SHP77 (cell line): ENCODE data around the gene ATXN7L1.
A peak's percentile ranks its signal among the peaks of the same experiment; 100 is the strongest.
"Not testable (repeated sequence)": the region's sequence is repeated elsewhere in the genome, so short reads cannot be mapped to it uniquely, and the experiment has no call there.

ENCODE experiments used
- DNase-seq, 2 experiments: peaks; one replicate each; lab custom pipeline; 2025; lab: John Stamatoyannopoulos, UW

The ATXN7L1 gene

GRCh38 chr7:105613611-105614330, 262.6 kb downstream of the ATXN7L1 start:
- no peak for DNase-seq

DNA sequence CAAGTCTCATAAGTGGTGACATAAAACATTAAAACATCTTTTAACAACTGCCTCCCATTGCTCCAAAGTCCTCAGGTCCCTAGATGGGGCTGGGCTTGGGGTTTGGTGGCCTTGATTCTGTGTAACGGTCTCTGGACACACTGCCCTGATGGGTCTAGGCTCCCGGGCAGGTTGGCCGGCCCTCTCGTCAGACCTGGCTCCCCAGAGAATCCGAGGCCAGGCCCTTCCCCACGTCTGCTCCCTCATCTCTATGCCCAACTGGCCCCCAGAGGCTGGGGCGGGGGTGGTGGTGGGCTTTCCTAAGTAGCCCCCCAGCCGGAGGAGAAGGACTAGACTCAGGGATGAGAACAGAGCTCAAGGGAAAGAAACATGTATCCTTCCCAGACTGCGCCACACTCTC, 263.6 kb downstream of the ATXN7L1 start:
- DNase-seq, result no peak

DNA sequence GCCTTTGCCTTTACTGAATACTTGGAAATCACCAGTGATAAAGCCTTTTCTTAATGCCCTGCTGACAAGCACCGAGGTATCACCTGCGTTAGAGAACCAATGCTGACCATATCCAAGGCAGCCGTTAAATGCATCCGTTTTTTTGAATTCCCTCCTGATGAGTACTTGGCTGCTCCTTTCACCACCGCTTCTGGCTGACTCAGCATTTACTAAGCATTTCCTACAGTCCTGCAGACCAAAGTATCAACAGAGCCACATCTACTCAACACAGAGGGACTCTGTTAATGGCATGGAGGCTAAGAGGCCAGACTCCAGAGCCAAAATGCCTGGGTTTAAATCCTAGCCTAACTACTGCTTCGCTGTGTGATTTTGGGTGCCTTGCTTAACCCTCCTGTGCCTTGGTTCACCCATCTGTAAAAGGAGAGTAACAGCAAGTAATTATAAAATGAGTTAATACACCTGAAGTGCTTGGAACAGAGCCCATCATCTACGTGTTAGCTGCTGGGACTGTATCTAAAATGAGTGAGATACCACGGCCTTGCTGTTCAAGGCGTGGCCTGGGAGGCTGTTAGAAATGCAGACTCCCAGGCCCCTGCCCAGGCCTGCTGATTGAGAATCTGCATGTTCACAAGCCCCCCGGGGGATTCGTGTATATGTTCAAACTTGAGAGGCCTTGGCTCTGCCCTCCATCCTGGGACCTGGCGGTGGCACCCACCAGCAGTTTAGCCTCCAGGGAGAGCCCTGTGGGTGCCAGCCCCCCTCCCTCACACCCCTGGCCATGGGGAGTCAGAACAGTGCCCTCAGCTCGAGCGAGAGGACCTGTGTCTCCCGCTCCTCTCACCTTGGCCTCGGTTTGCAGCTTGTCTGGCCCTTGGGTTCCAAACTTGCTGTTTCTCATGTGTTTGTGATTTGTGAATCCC, 264.3 kb downstream of the ATXN7L1 start:
- no peak for DNase-seq

DNA sequence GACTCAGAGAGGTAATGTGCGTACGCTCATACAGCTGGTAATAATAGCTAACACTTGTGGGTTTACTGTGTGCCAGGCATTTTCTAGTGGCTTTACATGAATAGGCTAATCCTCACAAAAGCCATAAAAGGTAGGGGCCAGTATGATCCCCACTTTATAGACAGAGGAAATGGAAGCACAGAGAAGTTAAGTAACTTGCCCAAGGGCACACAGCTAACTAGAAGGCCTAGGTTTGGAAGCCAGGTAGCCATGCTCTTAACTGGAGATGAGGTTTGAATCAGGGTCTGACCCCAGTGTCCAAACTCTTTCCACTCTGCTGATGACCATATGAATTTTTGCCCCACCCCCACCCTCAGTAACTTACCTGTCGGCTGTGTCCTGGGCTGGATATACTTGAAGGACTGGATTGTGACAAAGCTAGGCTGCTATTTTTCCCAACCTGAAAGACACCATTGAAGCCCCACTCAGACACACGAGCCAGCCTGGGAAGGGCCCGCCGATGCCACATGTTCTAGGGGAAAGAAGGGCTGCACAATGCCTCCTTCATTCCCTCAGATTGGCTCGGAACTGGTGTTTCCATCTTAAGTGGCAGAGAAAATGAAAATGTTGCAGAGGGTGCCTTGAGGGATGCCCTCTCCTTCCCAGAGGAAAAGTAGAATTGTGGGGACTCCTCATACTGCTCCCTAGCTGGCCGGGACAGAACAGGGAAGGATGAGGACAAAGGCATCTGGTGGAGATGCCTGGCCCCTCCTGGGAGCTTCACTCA, 266.1 kb downstream of the ATXN7L1 start:
- no peak for DNase-seq

DNA sequence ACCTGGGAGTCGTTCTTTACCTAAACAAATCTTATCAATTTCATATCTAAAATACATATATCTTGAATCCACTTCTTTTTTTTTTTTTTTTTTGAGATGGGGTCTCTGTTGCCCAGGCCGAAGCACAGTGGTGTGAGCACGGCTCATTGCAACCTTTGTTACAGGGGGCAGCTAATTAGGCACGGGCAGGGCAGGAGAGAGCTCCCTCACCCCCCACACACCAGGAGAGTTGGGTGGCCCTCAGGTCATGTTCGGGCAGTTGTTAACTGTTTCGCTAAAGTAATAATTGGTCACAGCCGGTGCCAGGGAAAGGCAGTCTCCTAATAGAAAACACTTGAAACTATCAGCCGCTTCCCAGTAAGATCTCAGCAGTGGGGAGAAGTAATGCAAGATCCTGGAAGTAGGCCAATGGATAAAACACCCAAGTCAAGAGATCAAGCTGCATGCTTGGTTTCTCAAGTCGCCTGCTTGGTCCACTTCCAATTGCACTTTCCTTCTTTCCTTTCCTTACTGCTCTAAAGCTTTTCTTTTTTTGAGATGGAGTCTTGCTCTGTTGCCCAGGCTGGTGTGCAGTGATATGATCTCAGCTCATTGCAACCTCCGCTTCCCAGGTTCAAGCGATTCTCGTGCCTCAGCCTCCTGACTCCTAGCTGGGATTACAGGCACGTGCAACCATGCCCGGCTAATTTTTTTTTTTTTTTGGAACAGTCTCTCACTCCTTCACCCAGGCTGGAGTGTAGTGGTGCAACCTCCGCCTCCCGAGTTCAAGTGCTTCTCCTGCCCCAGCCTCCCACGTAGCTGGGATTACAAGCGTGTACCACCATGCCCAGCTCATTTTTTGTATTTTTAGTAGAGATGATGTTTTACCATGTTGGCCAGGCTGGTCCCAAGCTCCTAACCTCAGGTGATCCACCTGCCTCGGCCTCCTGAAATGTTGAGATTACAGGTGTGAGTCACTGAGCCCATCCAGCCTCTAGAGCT, 273.8 kb downstream of the ATXN7L1 start:
- no peak for DNase-seq

- DNase-seq, result no peak
These were observed 275.5 kb downstream of the ATXN7L1 start for GRCh38 chr7:105600720-105601550.

DNA sequence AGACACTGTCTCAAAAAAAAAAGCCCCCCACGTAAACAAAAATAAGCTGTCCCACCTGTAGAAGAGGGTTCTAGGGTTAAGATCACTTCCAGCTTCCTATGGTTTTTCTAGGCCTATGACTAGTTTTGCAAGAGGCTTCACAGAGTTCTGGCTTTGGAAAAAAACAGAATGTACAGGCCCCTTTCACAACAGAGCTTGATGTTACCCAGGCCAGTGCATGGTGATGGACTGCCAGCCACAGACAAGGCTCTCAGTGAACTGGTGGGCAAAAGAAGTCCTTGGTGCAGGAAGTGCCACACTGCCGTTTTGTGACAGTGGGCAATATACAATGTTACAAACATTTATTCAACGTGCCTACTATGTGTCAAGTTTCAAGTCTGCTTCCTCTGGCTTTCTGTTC, 276.8 kb downstream of the ATXN7L1 start:
- DNase-seq, result no peak

DNA sequence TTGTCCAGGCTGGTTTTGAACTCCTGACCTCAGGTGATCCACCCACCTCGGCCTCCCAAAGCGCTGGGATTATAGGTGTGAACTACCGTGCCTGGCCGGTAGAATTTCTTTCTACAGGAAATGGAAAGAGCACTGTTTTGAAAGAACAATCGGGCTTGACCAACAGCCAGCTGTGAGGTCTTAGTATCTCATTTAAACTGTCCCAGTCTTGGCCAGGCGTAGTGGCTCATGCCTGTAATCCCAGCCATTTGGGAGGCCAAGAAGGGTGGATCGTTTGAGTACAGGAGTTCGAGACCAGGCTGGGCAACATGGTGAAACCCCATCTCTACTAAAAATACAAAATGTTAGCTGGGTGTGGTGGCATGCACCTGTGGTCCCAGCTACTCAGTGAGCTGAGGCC, 277.3 kb downstream of the ATXN7L1 start:
- not testable (repeated sequence) for DNase-seq

- no peak for DNase-seq
These were observed 279.5 kb downstream of the ATXN7L1 start for GRCh38 chr7:105596866-105597265.

GRCh38 chr7:105594034-105594433, 282.4 kb downstream of the ATXN7L1 start:
- peak; percentile 34 to 61 for DNase-seq

- DNase-seq, result no peak
These were observed 284.9 kb downstream of the ATXN7L1 start for GRCh38 chr7:105591522-105591921.

GRCh38 chr7:105590793-105591192, 285.6 kb downstream of the ATXN7L1 start:
- no peak for DNase-seq

GRCh38 chr7:105589356-105590077, 286.9 kb downstream of the ATXN7L1 start:
- DNase-seq, result peak; percentile 71 to 80

DNA sequence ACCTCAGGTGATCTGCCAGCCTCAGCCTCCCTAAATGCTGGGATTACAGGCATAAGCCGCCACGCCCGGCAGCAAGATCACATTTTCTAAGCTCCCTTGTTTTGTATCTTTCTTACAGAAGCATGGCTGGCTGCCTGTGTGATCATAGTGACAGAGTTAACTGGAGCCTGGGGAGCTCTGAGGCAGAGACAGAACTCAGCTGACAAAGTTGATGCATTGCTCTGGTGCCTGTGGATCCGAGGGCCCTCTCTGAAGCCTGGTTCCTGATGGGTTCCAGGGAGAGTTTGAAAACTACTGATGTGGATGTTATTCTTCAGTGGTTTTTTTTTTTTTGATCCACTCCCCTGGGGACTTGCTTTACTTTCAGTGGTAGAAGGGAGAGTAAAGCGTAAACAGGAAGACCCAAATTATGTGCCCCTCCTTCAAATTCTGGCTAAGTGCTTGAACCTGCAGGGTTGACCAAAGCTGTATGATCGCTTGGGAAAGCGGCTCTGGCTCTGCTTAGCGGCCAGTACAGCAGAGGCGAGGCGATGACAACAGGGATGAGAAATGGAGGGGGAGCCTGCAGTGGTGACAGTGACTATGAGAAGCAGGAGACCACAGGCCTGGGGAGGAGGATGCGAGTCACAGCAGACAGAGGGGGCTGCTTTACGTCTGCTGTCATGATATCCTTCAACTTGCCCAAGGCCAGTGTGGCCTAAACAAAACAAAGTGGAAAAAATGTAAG, 288.3 kb downstream of the ATXN7L1 start:
- DNase-seq, result no peak

DNA sequence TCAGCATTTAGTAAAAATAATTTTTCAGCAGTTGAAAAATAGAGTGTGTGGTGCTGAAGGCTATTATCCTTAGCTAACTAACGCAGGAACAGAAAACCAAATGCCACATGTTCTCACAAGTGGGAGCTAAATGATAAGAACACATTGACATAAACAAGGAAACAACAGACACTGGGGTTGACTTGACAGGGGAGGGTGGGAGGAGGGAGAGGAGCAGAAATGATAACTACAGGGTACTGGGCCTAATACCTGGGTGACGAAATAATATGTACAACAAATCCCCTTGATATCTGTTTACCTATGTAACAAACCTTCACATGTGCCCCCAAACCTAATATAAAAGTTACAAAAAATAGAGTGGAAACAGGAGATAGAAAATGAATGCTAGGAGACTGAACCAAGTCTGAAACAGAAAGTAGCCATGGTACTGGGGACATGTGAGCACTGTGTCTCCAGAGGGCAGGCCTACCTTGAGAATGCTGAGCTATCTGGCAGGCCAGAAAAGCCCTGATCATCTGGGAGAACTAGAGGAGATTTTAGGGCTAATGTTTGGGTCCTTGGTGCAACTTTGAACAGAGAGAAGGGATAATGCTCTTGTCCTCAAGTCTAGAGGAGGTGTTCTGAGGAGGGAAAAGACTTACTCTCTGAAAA, 290.4 kb downstream of the ATXN7L1 start:
- DNase-seq, result no peak

GRCh38 chr7:105584165-105584564, 292.2 kb downstream of the ATXN7L1 start:
- DNase-seq, result no peak

DNA sequence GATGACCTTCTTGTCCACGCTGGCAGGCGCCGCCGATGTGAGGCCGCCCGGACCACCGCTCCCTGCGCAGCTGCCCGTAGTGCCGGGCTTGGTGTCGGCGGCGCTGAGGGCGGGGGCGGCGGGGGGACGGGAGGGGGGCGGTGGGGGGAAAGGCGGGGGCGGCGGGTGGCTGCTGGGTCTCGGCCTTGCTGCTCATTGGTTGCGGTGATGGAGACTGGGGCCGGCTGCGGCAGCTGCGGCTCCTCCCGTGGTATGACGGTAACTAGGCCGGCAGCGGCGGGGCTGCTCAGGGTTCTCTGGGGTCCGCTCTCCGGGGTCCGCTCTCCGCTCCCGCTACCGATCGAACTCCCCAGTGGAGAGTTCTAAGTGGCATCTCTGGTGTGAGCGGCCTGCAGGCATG, 293.3 kb downstream of the ATXN7L1 start:
- DNase-seq, result no peak

DNA sequence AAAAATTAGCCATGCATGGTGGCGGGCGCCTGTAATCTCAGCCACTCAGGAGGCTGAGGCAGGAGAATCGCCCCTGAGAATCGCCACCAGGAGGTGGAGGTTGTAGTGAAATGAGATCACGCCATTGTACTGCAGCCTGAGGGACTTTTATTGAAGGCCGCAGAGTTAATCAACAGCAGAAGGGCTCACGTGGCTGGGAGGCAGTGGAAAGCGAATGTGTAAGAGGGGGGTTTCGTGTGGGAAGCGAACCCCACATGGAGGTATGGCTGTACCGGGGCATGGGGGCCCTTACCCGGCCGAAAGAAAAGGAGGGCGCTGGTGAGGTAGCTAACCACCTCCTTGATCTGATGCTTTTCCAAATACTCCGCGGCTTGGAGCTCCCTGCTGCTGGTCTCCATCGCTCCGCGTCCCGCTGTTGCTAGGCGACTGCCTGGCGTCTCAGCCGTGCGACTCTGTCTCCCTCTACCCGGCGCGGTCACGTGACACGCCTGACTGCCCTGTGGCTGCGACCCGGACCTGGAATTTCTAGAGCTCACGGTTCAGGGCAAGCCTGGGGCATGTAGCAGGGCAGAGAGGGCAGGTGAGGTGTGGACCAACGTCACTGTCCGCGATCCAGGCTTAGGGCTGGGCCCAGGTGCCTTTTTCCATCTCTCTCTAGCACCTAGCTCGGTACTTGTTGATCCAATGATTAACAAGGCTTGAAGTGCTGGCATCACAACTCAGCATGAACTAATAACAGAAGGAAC, 295.2 kb downstream of the ATXN7L1 start, which contains the start of gene EFCAB10:
EFCAB10 (minus strand) TSS at position 428 of the 746 bp plus-strand sequence; CDS start at position 398, 30 bp downstream.
- peak; percentile 82 to 89 for DNase-seq
